Activated CD4-positive, alpha-beta T cell treated with anti-CD3 and anti-CD28 coated beads for 24 hours (primary cell): ENCODE measurements around the gene EPB41L2.
"Not testable (repeated sequence)": the region's sequence is repeated elsewhere in the genome, so short reads cannot be mapped to it uniquely, and the experiment has no call there.

ENCODE experiments used
- DNase-seq, 2 donors: peaks; one replicate each; pipeline ENCODE4 v3.0.0-alpha.2; 2020; ENCODE audit warnings: low read depth in 2 of 2

The EPB41L2 gene

DNA sequence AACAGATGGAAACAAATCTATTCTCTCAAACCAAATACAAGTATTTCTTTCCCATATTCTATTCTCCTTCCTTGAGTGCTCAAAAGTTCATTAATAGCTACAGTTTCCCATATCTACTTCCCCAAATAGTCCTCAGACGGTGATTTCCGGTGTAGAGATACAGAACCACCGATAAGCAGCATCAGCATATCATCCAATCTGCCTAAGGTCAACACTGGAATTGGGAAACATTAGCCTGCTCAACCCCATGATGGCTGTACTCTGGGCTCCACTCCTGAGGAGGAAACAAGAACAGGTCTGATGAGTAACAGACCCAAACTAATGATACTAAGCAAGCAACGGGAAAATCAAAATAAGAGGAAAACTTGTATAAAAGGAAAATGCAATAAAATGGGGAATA, 115.6 kb downstream of the EPB41L2 start:
- no peak for DNase-seq

DNA sequence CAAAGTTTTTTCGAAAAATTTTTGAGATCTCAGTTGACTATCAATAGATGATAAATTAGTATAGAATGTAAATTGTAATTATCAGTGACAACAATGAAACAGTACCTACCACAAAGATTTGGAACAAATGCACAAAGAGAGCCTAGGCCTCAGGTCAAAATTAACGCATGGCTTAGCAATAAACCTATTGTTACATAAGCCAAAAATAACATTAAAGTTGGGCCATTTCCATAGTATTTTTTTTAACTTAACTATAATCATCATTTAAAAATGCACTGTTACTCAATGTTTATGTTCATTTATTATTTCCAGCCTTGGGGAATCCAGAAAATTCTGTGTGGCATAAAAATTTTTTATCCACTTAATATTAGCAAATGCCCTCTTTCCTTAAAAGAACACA, 117.0 kb downstream of the EPB41L2 start:
- no peak for DNase-seq

DNA sequence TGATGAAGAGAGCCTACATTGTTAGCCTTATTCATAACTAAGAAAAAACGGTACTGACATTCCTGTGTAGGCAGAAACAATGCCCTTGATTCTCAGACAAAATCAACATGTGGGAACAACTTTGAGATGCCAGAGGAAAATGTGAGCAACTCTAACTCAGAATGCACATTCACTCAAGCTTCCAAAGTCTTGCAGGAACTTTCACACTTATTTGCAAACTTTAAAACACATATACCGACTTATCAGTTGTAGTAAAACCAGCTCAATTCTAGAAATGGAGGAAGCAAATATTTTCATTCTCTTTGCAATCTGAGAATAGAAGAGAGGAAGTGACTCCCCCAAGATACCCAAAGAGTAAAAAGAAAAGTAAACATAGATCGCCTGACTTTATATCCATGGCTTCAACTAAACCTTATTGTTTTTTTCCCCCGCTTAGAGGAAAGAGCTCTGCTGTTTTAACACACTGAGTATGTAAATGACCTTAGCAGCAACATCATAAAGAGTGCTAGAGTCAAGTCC, 117.6 kb downstream of the EPB41L2 start:
- DNase-seq = no peak

DNA sequence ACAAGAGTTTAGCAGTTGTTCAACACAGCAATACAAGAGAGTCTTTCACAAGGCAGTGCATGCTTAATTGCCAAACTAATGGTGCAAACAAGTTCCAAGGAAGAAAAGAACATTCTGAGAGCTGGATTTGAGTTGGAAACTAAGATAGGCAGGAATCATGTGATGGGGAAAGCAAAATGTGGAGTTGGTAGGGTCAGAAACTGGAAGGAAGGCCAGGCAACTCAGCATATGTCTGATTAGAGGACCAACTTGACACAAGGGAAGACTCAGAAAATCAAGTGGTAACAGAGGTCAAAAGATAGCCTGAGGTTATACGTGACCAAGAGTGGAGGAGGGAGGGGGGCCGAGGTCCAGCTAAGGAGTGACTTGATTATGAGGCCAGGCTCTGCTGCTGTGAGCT, 118.6 kb downstream of the EPB41L2 start:
- DNase-seq = no peak

DNA sequence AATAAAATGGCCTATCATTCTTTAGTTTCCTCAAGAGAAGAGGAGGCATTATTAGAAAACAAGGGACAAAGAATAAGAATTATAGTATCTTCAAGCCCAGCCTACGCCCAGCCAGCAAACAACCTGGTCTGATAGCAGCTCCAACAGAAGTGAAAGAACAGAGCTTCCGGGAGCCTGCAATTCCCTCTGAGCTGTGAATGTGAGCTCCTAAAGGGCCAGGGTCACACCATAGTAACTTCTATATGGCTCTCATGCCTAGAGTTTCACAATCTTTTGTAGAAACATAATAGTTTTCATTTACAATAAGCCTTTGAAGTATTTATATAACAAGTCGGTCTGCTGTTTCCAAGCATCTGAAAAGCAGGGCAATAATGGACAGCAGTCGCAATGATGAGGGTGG, 119.3 kb downstream of the EPB41L2 start:
- DNase-seq = no peak

DNA sequence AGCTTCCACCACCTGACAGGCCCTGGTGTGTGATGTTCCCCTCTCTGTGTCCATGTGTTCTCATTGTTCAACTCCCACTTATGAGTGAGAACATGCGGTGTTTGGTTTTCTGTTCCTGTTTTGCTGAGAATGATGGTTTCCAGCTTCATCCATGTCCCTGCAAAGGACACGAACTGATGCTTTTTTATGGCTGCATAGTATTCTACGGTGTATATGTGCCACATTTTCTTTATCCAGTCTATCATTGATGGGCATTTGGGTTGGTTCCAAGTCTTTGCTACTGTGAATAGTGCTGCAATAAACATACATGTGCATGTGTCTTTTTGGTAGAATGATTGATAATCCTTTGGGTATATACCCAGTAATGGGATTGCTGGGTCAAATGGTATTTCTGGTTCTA, 120.3 kb downstream of the EPB41L2 start:
- not testable (repeated sequence) for DNase-seq

DNA sequence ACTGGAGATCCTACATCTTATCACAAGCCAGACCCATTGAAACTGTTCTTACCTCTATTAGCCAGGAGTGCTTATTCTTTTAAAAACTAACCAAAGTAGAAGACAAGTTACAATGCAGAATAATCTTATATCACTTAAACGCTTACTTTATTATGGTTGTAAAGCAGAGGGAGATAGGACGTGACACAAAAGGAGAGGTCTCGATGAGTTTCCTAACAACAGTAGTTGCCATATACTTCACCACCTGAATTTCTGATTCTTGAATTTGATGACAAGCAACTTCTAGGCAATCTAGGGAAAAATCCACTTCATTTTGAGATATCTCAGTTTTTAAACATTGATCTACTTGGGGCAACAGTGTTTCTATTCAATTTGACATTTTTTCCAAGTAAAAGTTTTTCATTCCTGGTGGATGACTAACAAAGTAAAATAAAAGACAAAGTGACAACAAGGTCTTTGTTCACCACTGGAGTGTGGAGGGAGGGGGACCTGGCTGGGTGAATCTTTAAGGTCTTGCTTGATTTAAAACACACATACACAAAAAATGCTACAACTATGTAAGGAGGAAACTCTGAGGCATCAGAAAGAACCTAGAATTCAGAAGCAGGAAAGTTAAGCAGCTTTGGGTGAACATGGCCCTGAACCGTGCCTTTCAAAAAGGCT, 125.0 kb downstream of the EPB41L2 start:
- no peak for DNase-seq

DNA sequence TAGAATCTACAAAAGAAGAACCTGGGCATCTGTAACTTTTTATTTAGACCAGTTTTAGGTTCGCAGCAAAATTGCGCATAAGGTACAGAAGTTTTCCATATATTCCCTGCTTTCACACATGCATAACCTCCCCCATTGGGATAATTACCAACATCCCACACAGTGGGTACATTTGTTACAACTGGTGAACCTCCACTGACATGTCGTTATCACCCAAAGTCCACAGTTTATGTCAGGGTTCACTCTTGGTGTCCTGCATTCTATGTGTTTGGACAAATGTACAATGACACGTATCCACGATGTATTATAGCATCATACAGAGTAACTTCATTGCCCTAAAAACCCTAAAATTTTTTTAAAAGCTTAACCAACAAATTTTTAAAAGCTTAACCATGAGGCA, 126.1 kb downstream of the EPB41L2 start:
- no peak for DNase-seq

DNA sequence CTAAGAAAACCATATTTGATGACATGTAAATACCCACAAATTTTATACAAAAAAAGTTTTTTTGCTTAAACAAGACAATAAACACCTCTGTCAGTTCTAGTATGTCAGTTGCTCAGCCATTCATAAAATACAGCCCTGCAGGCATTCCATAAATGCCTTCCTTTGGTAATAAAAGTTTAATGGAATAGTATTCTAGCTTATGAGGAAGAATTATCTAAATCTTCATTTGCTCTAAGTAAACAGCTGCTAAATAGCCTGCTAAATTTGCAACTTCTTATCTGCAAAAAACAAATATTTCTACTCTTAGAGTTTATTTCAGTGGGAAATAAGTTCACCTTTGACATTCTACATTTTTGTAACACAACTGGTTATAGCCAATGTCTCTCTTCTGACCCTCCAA, 127.1 kb downstream of the EPB41L2 start:
- no peak for DNase-seq

DNA sequence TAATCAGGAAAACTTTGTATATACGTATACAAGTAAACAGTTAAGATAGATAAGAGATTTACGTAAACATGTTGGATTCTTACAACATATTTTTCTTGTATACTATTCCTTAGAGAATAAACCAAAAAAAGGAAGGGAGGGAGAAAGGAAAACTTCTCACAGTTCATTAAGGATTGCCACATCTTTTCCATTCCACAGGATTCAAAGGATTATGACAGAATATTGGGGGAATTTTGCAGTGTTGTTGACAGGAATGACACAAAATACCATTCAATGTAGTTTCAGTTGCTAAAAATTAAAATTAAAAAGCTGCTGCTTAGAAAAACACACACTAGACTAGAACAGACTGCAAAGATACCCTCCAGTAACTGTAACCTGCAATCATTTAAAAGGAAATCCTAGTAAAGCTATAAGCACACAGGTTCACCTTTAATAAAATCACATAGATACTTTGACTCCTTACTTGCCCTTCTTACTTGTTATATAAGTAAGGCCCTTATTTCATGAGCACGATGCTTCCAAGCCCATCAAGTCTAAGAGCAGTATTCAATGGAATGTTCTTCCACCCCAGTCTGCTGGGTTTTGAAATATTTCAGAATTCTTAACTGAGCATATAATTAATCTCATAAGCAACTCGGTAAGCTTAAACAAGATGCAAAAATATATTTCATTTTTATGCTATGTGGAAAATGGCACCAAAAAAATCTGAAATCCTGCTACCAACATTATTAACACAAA, 128.0 kb downstream of the EPB41L2 start:
- DNase-seq = no peak

DNA sequence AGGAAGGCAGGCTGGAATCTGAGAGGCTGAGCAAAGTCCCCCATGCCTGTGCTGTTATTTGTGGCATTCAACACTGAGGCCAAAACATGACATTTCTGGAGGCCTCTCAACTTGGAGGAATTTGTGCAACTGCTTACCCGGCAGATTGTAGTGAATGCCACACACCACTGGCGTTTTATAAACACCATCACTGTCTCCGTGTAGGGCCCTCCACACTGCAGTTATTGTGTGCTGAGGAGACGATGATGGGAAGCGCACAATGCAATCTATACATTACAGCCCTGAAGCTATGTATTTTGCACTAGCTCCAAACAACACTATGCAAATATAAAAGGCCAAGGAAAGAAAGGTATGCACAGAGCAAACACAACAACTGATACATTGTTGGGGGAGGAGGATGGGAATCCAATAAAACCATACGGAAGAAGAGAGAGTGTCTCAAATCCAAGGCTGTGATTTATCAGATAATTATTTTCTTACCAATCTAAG, 129.3 kb downstream of the EPB41L2 start:
- DNase-seq = no peak

DNA sequence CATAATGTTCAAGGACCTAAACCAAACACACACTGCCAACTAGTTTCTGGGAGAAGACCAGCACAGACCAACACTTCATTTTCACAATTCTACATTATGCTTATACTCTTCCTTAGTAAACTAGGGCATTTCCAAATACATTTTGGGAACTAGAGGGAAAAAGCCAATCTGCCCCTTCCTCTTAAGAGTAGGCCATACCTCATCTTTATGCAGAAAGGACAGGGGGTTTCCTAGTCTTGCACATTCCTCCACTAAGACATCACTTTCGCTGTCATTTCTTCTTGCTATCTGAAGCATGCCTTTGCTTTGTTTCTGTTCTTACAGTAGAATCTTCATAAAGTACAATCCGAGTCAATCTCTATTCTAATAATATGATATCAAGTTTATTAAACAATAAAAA, 130.1 kb downstream of the EPB41L2 start:
- no peak for DNase-seq

DNA sequence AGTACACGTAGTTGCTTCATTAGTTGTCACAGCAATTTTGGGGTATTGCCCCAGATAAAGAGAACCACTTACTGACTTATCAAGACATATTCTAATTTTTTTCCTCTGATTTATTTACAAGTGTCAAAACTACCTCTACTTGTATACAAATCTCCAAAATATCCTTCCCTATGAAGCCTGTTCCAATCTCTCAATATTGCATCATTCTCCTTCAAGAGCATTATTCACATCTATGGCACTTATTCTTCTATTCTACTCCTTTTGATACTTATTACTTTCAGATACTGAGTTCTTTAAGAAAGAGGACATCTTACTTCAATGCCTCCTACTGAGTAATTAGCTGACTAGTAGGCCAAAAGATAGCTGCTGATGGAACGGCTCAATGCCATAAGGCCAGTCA, 130.6 kb downstream of the EPB41L2 start:
- DNase-seq = no peak

DNA sequence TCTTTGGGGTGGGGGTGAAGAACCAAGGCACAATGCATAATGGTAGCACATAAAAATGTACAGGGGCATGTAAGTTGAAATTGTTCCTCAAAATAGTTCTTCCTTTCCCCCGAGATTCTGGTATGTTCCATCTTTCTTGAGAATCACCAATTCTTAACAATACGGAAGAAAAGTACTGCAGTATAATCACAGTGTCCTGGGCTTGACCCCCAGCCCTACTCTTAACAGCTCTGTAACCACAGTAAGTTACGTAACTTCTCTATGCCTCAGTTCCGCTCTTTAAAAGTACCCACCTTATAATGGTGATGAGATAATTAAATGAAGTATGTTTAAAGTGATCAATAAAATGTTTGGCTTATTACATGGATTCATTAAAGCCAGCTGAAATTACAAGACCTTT, 131.4 kb downstream of the EPB41L2 start:
- DNase-seq = no peak

DNA sequence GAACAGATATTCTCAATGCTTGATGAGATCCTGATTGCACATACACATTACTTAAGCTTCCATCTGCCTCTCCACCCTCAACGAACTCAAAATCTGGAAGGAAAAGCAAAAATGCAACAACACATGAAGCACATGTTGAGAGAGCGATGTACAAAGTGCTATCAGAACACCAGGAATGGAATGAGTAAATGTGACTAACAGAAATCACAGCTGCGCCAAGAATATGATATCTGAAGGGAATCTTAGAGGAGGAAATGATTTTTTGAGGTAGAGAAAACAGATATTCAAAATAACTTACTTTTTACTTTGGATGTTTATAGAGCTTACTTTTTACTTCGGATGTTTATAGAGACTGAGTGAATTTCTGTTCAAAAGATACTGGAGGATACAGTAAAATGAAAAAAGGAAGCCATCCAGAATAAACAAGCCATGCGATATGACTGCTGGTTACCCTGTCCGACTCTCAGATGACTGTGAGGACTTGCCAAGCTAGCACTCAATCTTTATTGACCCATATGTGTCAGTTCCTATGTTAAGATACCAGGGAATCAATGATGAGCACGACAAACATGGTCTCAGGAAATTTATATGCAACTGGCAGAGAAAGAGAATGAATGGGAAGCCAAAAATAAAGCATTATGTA, 133.9 kb downstream of the EPB41L2 start:
- no peak for DNase-seq

DNA sequence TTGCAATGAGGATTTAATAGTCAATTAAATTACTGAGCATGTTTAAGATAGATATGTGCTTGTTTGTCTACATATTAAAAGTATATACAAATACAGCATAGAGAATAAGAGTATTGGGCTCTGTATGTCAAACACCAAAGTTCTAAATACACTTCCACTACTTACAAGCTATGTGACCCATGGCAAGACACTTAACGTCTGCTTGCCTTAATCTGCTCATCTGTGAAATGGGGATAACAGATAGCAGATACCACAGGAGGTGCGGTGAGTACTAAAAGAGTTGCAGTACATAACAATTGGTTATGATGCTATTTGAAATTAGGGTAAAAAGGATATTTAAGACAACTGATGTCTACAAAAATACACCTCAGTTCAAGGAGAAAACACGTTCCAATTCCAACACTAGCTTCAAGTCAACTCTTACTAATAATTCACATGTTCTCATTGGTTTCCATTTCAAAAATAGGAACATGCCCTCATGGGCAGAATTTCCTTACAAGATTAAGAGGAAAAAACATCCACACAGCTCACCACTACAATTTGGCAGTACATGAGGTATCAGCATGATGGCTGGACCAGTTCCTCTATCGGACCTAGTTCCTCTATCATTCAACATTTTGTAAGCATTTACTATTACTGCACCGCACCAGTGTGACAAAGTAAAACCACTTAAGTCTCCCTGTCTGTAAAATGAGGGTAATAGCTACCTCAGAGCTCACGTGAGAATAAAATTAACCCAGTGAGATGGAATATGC, 134.7 kb downstream of the EPB41L2 start:
- DNase-seq = no peak

DNA sequence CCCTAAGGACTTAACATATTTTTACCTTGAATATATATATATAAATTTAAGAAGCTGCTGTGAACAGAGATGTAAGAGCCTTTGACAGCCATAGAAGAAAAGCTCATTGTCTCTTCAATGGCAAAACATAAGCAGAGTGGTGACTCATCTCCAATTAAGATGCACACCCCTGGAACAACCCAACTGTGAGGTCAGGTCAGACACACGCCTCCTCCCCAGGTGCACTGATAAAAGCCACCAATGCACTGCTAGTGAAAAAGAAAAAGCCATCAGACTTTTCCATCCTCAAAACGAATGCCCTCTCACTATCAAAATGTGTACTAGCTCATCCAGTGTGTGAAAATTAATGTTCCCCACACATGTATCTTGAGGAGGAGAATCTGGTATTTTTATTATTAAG, 135.7 kb downstream of the EPB41L2 start:
- no peak for DNase-seq

DNA sequence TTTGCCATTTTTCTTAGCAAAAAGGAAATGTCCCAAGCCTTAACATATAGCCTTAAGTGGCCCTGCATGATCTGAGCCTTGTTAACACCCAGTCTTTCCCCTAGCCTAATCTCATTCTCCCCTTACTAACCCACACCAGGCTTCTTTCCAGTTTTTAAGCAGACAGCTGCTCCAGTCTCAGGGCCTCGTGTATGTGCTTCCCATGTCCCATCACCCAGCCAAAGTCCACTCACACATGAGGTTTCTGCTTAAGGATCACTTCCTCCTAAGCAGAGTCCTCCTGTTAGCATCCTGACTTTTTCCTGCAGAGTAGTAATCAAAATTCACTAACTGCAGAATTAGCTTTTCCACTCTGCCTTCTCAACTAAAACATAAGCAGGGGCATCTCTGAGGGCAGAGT, 139.7 kb downstream of the EPB41L2 start:
- no peak for DNase-seq

DNA sequence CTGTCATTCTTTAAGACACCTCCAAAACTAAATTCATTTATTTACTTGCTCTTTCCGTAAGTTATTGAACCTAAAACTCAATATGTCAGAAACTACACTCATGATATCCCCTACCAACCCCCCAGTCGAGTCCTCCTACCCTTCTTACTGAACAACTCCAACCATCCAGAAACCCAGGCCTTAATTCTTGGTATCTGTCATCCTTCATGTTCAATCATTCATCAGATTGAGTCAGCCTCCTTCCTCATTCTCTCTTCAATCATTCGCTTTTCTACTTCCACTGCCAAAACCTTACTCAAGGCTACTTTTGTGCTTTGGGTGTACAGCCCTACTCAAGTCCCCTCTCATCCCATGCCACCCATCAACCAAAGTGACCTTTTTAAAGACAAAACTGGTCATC, 140.1 kb downstream of the EPB41L2 start:
- DNase-seq = no peak

DNA sequence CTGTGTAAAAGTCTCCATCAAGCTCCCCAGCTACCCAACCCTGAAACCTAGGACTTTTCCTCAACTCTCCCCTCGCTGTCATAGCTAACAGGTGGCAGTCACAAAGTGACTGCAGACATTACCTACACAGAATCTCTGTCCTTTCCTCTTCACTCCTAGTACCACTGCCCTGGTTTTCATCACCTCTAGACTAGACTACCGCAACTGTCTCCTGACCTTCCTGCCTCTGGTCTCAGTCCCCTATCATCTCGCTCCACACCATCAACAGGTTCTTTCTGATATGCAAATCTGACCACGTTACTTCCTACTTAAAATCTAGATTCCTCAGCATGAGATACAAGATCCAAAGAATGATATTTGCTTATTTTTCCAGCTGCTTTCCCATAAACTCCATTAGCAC, 142.1 kb downstream of the EPB41L2 start:
- no peak for DNase-seq

DNA sequence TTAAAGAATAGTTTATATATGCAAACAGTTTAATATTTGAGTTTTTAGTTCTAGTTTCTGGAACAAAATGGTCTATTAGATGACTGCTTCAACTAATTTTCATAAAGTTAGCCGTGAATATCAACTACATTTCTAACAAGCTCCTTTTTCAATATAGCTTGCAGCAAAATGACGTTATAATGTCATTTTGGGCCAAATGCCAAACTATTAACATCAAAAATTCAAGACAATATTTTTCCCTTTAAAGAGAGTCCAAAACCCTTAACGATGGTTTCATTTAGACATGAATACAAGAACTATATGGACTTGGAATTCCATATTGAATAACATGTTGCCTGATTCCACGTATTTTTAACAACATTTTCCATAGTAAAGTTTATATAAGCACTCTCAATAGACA, 144.9 kb downstream of the EPB41L2 start:
- no peak for DNase-seq

DNA sequence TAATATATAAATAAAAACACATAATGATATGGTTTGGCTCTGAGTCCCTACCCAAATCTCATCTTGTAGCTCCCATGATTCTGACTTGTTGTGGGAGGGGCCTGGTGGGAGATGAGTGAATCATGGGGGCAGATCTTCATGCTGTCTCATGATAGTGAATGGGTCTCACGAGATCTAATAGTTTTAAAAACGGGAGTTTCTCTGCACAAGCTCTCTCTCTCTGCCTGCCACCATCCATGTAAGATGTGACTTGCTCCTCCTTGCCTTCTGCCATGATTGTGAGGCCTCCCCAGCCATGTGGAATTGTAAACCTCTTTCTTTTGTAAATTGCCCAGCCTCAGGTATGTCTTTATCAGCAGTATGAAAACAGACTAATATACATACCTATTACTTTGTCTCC, 147.4 kb downstream of the EPB41L2 start:
- not testable (repeated sequence) for DNase-seq
